PC-3 (cell line): ENCODE data around the gene IQGAP3.

Experiments
- CTCF ChIP-seq: fragments of 300-600 bp; sonication (generic); conservative IDR thresholded peaks from 2 replicates; pipeline ENCODE4 v1.5.1; 2017; ENCODE audit warnings: antibody characterized with exemption, low read depth, mild to moderate bottlenecking, low read length
- EZH2phosphoT487 ChIP-seq: fragments of 300-600 bp; sonication (generic); IDR thresholded peaks from 2 replicates; pipeline ENCODE4 v1.6.1; 2018; ENCODE audit warnings: mild to moderate bottlenecking, antibody characterized with exemption, low read length, borderline replicate concordance

- TF ChIP-seq CTCF (no peak), EZH2phosphoT487 (no peak)
Measured at GRCh38 chr1:156547434-156547833, 24.9 kb downstream of the IQGAP3 start.
